Fibroblast of skin of left biceps (primary cell): ENCODE data around the gene IFI6.
"Not testable (repeated sequence)": the region's sequence is repeated elsewhere in the genome, so short reads cannot be mapped to it uniquely, and the experiment has no call there.

Experiments used
- DNase-seq, 2 experiments: peaks; one replicate each; pipeline ENCODE4 v3.0.0-alpha.2; 2013; ENCODE audit warnings: low read depth in 2 of 2

The IFI6 gene

DNA sequence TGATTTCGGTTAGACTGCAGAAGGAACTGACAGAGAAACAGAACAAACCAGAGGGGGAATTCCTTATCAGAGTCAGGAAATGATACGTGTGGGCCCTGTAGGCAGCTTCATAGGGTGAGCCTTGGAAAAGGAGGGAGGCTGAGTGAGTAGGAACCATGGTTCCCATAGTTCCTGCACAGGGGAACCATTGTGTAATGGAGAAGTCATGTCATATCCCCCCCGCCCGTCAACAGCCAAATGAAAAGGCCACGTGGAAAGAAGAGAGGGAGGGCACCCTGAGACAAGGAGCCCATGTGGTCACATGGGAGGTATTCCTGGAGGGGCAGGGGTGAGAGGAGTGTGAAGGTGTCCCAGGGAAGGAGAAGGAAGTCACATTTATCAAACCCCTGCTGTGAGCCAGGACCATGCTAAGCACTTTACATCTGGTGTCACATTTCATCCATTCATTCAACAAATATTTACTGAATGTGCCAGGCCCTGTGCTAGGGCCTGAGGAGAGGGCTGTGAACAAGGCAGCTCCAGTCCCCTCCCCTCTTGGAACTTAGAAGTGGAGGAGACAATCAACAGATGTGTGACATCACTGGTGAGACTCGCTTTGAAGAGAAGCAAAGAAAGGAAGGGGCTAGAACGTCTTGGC is 21.3 kb downstream of the IFI6 start:
- DNase-seq, result peak in 1 of 2 experiments; percentile 63

DNA sequence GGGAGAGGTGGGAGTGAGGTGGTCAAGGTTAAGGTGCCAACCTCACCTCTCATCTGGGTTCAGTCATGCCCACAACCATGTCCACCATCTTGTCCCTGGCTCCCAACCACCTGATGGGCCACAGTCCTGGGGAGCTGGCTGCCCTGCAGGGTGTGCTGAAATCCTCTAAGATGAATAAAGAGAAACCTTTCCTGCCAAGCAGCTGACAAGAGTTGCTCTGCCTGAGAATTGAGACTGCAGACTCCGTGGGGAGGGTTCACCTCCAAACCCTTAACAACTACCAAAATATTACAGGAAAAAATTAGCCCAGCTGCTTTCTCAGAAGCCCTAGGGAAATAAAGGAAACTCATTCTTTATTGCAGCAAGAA is 21.8 kb downstream of the IFI6 start:
- DNase-seq, result no peak

DNA sequence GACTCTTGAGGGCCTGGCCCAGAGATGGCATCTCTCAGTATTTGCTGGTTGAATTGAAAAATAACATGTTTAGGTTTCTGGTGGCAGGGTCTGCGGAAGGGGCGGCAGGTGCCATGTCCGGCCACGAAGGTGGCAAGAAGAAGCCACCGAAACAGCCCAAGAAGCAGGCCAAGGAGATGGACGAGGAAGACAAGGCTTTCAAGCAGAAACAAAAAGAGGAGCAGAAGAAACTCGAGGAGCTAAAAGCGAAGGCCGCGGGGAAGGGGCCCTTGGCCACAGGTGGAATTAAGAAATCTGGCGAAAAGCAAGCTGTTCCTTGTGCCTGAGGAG is 22.7 kb downstream of the IFI6 start:
- no peak for DNase-seq

DNA sequence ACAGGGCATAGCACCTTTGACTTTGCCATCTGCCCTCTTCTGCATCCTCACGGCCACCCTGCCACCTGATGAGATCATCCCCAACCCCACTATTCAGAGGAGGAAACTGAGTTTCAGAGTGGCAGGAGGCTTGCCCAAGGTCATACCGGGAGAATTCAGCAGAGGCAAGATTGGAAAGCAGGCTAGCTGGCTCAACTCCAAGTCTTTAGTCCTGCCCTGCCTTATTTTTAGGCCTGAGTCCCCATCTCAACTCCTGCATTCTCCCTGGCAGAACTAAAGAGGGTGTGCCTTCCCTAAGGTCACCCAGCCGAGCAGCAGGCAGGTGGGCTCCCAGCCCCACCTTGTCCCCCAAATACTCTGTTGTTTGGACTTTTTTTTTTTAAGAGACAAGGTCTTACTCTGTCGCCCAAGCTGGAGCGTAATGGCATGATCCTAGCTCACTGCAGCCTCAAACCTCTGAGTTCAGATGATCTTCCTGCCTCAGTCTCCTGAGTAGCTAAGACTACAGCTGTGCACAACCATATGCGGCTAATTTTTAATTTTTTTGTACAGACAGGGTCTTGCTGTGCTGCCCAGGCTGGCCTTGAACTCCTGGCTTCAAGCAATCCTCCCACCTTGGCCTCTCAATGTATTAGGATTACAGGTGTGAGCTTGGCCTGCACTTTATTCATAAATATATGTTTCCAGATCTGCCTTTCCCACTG is 23.2 kb downstream of the IFI6 start:
- no peak for DNase-seq

DNA sequence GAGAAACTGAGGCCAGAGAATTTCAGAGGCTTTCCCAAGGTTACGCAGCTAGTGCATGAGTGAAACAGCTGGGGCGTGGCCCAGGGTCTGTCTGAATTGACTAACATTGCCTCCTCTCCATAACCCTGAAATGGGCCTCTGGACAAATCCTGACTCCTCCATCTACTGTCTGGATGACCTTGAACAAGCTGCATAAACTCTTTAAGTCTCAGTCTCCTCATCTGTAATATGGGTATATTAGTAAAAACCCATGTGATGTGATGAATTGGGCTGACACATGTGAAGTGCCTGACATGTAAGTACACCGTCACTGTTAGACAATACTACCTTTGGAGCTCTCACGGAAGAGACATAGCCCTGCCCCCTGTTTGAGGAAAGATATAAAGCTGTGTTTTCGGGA is 24.7 kb downstream of the IFI6 start:
- DNase-seq, result no peak

DNA sequence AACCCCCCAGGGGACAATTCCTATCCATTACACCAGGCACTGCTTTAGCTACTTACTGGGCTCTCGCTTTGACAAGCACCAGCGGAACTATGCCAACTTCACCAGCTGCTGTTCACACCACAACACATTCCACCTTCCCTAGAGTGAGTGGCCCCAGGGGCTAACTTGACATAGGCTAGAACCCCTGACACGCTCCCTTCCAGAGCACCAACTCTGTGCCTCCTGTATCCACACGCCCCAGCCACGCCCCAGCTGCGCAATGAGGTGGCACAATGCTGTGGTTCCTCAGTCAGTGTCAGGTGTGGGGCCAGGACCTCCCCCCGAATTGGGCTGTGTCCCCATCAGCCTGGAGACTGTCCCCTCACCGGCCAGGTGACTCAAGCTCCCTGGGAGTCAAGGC is 25.3 kb downstream of the IFI6 start:
- no peak for DNase-seq

DNA sequence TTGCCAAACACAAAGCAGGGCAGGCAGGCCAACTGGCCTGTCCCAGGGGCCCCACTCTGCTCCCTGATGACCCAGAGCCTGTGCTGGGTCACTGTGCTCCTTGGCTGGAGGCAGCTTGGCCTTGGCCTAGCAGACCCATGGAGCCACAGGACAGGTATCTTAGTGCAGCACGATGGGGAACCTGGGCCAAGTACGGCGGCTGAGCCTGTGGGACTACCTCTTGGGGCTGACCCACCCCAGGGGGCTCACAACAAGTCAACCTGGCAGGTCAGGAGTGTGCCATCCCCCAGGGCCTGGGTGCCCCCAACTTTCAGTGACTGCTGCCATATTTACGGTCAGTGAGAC is 26.9 kb downstream of the IFI6 start:
- no peak for DNase-seq

DNA sequence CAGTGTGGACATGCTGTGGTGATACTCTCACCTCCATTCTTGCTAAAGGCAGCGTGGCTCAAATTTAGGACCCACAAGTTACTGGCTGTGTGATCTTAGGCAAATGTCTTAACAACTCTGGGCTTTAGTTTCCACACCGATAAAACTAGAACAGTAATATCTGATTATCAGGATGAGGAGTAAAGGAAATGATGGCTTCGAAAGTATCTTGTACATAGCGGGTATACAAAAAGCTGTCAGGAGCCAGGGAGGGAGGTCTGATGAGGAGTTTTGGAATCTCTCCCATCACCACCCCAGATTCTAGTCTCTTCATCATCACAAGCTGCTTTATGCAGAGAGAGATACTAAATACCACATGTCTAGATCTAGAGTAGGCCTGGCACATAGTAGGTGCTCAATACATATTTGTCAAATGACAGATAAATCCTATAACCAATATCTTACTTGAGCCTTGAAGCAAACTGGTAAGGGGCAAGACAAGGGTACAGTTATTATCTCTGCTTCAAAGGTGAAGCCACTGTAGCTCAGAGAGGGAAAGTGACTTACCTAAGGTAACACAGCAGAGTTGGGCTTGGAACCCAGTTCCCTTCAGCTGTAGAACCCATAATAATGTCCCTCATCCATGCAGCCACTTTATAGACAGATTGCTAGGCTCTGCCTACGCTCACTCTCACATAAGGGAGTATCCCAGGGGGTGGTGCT is 27.5 kb downstream of the IFI6 start:
- no peak for DNase-seq

DNA sequence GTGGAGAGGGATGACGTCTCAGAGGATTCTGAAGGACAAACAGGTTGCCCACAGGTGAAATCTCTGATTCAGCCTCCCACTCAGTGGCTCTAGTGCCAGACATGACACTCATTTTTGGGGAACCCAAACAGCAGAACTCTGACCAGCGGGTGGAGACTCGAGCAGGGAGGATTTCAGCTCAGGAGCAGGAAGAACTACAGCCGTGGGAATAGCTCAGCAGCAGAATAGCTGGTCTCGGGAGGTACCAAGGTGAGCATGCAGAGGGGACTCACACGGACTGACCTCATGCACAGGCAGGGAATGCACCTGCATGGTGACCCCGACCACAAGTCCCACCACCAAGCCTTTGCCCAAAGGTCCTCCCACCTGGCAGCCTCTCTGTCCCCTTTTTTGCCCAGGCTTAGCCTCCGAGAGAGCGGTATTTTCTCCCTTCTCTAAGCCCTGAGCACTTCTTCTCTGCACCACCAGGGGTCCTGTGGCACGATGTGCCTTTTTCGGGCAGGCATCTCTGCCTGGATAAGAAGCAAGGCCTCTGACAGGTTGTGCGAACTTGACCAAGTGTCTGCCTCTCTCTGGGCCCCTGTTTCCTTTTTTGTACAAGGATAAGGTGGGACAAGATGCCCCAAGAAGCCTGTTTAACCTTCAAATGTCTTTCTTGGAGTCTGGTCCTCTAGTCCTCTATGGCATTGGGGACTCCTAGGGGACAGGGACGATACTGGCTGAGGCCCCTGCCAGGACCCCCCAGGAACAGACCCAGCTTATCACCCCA is 28.2 kb downstream of the IFI6 start:
- DNase-seq, result no peak

DNA sequence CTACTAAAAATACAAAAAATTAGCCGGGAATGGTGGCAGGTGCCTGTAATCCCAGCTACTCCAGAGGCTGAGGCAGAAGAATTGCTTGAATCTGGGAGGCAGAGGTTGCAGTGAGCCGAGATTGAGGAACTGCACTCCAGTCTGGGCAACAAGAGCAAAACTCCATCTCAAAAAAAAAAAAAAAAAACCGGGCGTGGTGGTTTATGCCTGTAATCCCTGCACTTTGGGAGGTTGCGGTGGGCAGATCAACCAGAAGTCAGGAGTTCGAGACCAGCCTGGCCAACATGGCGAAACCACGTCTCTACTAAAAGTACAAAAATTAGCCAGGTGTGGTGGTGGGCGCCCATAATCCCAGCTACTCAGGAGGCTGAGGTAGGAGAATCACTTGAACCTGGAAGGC is 31.5 kb downstream of the IFI6 start:
- not testable (repeated sequence) for DNase-seq

DNA sequence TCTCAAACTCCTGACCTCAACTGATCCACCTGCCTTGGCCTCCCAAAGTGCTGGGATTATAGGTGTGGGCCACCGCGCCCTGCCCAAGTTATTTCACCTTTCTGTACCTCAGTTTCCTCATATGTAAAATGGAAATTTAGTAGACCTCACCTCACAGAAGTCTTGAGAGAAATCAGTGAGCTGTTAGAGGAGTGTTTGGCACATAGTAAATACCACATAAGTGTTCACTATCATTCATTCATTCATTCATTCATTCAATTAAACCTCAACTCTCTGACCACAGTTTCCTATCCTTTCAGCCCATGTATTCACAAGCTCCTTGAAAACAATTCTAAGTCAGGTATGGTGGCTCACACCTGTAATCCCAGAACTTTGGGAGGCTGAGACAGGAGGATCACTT is 33.2 kb downstream of the IFI6 start:
- DNase-seq, result no peak

DNA sequence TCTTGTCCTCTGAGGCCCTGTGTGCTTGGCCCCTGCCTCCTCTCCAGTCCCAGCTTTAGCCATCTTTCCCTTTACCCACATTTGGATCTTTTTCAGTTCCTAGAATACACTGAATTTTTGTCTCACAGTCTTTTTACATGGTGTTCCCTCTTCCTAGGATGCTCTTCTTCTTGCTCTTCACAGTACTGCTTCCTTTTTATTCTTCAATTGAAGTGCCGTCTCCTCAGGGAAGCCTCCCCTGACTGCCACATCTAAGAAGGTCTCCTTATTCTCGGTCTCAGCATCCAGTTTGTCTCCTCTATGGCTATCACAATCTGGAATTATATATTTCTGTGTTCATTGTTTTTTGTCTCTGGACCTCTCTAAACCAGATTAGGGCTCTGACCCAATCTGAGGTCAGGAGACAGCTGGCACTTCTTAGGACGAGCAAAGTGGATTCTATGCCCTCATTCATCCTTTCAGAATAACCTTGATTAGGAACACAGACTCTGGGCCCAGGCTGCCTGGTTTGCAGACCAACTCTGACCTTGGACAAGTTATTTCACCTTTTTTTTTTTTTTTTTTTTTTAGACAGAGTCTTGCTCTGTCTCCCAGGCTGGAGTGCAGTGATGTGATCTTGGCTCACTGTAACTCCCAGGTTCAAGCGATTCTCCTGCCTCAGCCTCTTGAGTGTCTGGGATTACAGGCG is 33.8 kb downstream of the IFI6 start:
- no peak for DNase-seq

DNA sequence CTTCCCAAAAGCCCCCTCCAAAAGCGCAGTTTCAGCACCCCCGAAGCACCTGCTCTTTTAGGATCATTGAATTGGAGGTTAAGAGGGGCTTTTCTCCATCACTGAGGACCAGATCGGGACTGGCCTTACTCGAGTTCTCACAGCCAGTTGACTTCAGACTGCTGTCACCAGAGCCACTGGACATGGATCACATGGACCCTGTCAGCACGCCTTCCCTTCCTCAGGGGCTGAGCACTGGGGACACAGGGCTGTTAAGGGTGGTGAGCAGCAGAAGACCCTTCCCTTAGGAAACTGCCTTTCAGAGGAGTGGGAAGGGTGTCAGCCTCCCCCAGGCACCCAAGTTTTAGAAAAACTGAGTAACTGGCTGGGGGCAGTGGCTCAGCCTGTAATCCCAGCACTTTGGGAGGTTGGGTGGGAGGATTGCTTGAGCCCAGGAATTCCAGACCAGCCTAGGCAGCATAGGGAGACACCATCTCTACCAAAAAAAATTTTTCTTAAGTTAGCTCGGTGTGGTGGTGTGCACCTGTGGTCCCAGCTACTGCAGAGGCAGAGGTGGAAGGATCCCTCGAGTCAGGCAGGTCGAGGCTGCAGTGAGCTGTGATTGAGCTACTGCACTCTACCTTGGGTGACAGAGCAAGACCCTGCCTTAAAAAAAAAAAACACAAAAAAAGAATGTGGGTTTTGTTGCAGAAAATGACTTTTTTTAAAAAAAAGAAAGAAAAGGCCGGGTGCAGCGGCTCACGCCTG is 36.4 kb downstream of the IFI6 start:
- DNase-seq, result no peak

DNA sequence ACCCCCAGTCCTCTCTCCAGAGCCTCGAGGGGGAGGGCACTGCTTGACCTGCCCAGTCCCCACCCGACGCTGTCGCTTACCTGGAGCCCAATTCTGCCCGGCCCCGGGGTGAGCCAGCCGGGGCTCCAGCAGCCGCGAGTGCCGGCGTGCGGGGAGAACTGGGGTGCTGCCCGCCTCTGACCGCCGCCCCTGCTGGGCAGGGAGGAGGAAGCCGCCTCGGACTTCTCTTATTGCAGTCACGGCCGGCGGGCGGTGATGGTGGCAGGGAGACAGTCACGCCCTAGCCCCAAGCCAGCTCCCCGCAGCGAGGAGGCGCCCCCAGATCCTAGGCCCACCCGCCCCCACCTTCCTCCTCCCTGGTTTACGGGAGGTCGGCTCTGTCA is 37.0 kb downstream of the IFI6 start, which contains the start of gene FGR:
TSS of gene FGR (minus strand) at position 201 of the 383 bp plus-strand sequence. CDS start 11,269 bp downstream, outside the sequence.
- no peak for DNase-seq

DNA sequence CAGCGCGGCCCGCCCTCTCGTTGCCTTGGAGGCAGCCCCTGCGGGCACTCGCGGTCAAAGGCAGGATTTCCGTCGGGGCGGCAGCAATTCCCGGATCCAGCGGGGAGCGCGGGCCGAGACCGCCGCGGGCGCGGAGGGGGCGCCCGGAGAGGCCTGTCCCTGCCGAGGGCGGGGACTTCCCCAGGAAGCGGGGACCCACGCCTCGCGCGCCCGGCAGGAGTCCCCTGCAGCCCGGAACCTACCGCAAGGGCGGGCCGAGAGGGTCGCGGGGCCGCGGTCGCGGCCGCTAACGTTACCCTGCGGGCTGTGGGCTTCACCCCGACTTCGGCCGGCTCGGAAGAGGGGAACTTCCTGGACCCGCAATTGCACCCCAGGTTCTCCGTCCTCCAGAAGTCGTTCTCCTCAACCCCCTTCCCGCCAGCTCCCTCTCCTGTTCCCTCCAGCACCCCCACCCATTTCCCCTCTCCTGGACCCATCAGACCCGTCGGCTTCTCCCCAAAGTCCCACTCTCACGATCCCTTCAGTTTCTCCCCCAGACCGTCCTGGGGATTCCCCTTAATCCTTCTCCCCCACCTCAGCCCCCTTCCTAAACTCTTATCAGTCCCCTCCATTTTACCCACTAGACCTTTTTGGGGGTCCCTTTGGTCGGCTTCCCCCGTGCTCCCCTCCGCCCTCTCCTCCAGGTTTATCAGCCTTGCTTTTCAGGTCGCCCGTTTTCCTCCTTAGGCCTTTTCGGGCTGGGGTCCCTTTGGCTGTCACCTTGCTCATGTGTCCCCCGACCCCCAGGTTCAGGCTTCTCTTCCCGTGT is 37.6 kb downstream of the IFI6 start:
- DNase-seq, result no peak

DNA sequence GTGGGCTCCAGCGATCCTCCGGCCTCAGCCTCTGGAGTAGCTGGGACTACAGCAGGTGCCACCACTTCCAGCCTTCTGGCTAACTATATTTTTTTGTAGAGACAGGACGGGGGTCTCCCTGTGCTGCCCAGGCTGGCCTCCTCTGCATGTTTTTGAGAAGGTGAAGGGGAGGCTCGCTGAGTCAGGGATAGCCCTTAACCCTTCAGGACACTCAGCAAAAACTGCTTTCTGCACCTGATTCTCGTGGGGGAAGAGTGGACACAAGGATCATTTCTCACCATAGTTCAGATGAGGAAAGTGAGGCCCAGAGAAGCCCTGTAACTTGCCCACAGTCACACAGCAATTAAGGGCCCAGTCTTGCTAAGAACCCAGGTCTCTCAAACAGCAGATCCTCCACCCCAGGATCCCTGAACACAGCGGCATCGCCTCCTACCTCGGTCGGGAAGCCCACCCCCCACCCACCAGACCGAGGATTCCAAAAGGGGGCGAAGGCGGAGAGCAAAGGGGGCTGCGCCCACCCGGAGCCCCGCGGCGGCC is 38.3 kb downstream of the IFI6 start:
- no peak for DNase-seq

DNA sequence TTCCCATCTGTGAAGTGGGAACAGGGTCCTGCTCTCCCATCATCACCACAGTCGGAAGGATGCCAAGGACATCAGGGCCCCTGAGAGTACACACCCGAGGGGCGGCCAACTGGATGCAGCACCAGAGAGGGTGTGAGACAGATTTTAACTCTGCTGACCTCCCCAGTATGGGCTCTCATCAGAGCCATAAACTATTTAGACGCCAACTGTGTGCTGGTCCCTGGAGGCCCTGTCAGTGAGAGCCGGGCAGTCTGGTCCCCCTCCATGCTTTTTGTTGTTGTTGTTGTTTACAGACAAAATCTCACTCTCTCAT is 38.7 kb downstream of the IFI6 start:
- DNase-seq, result no peak

DNA sequence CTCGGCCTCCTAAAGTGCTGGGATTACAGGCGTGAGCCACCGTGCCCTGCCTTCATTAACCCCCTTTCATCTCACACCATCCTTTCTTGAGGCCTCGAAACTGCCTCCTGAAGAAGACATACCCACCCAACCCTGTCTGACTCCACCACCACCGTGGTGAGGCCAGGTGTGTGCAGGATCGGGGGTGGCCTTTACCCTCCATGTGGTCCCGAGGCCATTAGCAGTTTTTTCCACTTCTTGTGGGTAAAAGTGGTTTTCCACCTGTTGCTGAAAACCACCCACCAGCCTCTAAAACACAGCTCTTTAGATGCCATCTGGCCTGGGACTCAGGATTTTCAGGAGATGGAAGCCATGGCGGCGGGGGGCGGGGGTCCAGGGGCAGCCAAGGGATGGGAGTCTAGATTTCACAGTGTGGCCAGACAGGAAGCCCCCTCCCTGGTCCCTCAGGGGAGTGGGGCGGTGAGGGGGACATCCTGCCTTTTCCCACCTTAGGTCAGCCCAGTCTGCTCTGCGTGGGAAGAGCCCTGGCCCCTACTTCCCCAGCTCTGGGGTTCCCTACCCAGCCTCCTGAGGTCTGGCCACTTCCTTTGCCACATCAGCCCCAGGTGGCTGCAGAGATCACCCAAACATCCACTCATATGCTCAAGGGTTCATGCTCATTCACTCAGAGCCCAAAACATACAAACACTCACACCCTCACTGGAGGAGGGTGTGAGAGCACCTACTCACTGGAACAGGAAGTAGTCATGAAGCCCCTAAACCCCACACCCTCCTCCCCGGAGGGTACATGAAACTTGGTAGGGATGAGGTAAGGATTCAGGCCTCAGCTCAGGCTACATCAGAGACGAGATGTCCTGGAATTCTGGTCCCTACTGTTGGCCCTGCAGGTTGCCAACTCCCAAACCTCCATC is 39.4 kb downstream of the IFI6 start:
- no peak for DNase-seq

DNA sequence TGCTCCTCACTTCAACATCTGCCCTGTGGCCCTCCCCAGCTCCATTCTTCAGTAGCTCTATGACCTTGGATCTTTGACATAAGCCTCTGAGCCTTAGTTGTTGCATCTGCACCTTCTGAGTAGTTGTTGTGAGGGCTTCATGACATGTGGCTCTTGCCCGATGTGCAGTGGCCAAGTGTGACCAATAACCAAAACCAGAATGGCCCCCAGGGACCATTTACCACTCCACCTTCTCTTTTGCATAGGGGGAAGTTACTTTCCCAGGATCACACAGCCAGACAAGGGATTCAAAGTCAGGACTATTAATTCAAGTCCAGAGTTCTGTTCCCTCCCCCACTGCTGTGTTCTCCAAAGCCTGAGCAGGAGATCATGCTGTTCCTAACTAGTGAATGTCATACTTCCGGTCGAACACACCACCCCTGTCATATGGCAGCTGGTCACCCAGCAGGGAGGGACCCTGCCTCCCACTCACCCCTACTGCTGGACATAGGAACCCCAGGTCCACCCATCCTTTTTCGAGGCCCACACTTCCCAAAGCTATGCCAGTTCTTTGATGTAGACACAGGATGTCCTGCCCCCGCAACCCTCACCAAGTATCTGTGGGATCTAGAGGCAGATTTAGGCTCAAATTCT is 41.0 kb downstream of the IFI6 start:
- no peak for DNase-seq
